Measurements from ENCODE around the gene KRT26. TPM values are rescaled to one million over a fixed set of nuclear protein-coding genes. Genes with fewer than 3 reads are reported as not detected.

The KRT26 gene
- total RNA-seq, 4 donors from 2014 or later: not detected

DNA sequence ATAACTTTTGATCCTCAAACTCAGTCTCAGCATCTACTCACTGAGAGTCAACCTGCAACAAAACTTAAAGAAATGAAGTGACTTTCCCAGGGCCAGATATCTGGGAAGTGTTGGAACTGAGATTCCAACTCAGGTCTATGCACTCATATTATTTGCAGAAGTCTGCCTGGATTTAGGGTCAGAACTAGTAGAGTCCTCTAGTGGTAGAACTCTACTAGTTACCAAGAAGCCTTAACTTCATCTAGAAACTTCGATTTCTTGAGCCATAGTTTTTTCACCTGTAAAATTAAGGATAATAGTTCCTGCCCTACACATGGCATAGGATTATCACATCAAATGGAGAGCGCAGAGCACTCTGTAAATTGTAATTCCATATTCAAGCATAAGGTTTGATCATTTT is 45.1 kb downstream of the KRT26 start:
- Histone ChIP-seq H3K9me3 (no peaks in the 10 kb centered on the region), H3K36me3 (no peaks in the 10 kb centered on the region), H3K4me1 (no peaks in the 10 kb centered on the region), H3K27ac (replicated peaks in 1 of 4) (no peak overlapping the region), H3K27me3 (peaks cover 0 to 14% (median 0%) of the 10 kb centered on the region in 4 donors), H3K4me3 (no peak overlapping the region)
- 45% methylated on average over 2 of the region's 2 CpGs for WGBS
- no peak for TF ChIP-seq EP300 (IDR thresholded peaks at IDR 0.05)
- TF ChIP-seq, protein P1, sequence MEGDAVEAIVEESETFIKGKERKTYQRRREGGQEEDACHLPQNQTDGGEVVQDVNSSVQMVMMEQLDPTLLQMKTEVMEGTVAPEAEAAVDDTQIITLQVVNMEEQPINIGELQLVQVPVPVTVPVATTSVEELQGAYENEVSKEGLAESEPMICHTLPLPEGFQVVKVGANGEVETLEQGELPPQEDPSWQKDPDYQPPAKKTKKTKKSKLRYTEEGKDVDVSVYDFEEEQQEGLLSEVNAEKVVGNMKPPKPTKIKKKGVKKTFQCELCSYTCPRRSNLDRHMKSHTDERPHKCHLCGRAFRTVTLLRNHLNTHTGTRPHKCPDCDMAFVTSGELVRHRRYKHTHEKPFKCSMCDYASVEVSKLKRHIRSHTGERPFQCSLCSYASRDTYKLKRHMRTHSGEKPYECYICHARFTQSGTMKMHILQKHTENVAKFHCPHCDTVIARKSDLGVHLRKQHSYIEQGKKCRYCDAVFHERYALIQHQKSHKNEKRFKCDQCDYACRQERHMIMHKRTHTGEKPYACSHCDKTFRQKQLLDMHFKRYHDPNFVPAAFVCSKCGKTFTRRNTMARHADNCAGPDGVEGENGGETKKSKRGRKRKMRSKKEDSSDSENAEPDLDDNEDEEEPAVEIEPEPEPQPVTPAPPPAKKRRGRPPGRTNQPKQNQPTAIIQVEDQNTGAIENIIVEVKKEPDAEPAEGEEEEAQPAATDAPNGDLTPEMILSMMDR (IDR thresholded peaks at IDR 0.05): peak; percentile 28 to 48 (median 38)
- no peak for TF ChIP-seq POLR2AphosphoS5 (IDR thresholded peaks at IDR 0.05)
- no peak for TF ChIP-seq POLR2A (IDR thresholded peaks at IDR 0.05; ENCODE audit: low read depth)
- DNase-seq (ENCODE audit: extremely low spot score): no peak
- intact Hi-C loops (cut with DNase I): loop anchor here (2.0 kb wide), 1 partner anchor 106 kb away; no protein-coding TSS in a partner anchor

DNA sequence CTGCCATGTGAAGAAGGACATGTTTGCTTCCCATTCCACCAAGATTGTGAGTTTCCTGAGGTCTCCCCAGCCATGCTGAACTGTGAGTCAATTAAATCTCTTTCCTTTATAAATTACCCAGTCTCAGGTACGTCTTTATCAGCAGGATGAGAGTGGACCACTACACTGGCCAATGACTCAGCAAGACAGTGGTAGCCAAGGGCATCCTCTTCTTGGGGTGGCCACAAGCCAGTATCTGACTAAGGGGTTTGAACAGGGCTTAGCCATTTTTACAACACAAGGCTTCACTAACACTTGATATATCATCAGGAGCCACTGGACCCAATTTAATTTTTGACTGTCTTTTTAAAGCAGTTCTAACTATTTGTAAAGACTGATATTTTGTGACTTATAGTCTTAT is 47.3 kb downstream of the KRT26 start:
- TF ChIP-seq POLR2AphosphoS5 (IDR thresholded peaks at IDR 0.05): no peak
- TF ChIP-seq EP300 (IDR thresholded peaks at IDR 0.05): no peak
- TF ChIP-seq POLR2A (IDR thresholded peaks at IDR 0.05; ENCODE audit: low read depth): no peak
- TF ChIP-seq, protein P1 (IDR thresholded peaks at IDR 0.05): no peak
- DNase-seq (ENCODE audit: extremely low spot score): no peak
- Histone ChIP-seq H3K4me3 (no peak overlapping the region), H3K9me3 (no peaks in the 10 kb centered on the region), H3K4me1 (no peaks in the 10 kb centered on the region), H3K27ac (replicated peaks in 1 of 4) (no peak overlapping the region), H3K27me3 (peaks cover 0 to 7% (median 0%) of the 10 kb centered on the region in 4 donors), H3K36me3 (no peaks in the 10 kb centered on the region)
- intact Hi-C loops (cut with DNase I): no loop called here
- 63% methylated on average over 1 of the region's 1 CpG for WGBS

DNA sequence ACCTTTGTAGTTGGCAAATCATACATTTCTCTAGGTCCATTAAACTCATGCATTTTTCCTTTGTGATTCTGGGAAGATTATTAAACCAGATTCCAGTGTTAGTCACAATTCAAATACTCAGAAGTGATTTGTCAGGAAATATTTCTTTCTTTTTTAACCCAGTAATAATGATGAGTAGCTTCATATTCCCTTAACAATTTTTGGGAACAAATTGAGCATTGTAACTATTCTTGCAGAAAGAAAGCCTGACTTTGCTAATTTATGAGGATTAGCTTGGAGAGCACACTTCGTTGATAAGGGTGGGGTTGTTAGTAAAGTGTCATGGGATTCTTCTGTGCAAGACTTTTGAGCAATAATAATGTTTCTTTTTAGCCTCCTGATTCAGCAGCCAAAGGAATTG is 49.8 kb downstream of the KRT26 start:
- peak overlapping the region in 1 of 4 donors; percentile 2 for H3K27ac ChIP-seq (replicated peaks in 1 of 4)
- H3K4me3 ChIP-seq: no peak overlapping the region
- no peaks in the 10 kb centered on the region for H3K36me3 ChIP-seq
- TF ChIP-seq POLR2A (IDR thresholded peaks at IDR 0.05; ENCODE audit: low read depth) (no peak), EP300 (IDR thresholded peaks at IDR 0.05) (no peak), POLR2AphosphoS5 (IDR thresholded peaks at IDR 0.05) (no peak)
- TF ChIP-seq, protein P1 (IDR thresholded peaks at IDR 0.05): no peak
- H3K4me1 ChIP-seq: no peaks in the 10 kb centered on the region
- H3K27me3 ChIP-seq: peaks cover 0 to 12% (median 0%) of the 10 kb centered on the region in 4 donors
- intact Hi-C loops (cut with DNase I): no loop called here
- H3K9me3 ChIP-seq: no peaks in the 10 kb centered on the region
- DNase-seq (ENCODE audit: extremely low spot score): no peak
- 71% methylated on average over 1 of the region's 1 CpG for WGBS

DNA sequence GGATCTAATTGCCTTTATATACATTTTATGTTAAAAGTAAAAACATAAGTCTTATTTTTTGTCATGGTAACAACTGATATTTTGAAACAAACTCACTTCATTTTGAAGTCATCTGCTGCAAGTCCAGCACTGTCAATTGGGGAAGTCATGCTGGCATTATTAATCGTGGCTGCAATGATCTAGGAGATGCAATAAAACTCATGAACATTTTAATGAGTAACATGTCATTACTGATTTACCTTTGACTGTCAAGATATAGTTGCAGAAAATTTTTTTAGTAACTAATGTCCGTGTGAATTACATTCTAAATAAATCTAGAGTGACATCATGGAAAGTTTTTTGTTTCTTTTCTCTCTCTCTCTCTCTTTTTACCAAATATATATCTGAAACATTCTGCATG is 51.1 kb downstream of the KRT26 start:
- Histone ChIP-seq H3K9me3 (no peaks in the 10 kb centered on the region), H3K27ac (replicated peaks in 1 of 4) (no peak overlapping the region), H3K4me3 (no peak overlapping the region), H3K4me1 (no peaks in the 10 kb centered on the region), H3K36me3 (no peaks in the 10 kb centered on the region), H3K27me3 (peaks cover 0 to 12% (median 0%) of the 10 kb centered on the region in 4 donors)
- TF ChIP-seq, protein P1 (IDR thresholded peaks at IDR 0.05): no peak
- TF ChIP-seq POLR2A (IDR thresholded peaks at IDR 0.05; ENCODE audit: low read depth) (no peak), EP300 (IDR thresholded peaks at IDR 0.05) (no peak), POLR2AphosphoS5 (IDR thresholded peaks at IDR 0.05) (no peak)
- WGBS: 61% methylated on average over 2 of the region's 2 CpGs
- intact Hi-C loops (cut with DNase I): no loop called here
- no peak for DNase-seq (ENCODE audit: extremely low spot score)

DNA sequence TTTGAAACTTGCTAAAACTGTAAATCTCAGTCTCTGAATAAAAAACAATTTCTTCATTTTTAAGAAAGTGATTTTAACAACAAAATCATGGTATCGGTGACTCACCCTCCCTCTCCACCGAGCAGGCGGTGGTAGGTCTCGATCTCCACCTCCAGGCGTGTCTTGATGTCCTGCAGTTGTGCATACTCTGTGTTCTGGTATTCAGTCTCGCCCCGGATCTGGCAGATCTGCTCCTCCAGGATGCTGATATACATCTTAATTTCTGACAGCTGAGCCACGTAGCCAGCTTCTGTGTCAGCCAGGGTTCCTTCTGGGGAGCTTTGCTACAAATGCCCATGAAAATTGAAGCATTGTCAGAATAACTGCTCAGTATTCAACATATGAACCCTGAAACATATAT is 53.1 kb downstream of the KRT26 start:
- H3K9me3 ChIP-seq: no peaks in the 10 kb centered on the region
- H3K36me3 ChIP-seq: no peaks in the 10 kb centered on the region
- no peak overlapping the region for H3K4me3 ChIP-seq
- DNase-seq (ENCODE audit: extremely low spot score): no peak
- H3K4me1 ChIP-seq: no peaks in the 10 kb centered on the region
- TF ChIP-seq EP300 (IDR thresholded peaks at IDR 0.05) (no peak), POLR2A (IDR thresholded peaks at IDR 0.05; ENCODE audit: low read depth) (no peak), POLR2AphosphoS5 (IDR thresholded peaks at IDR 0.05) (no peak)
- TF ChIP-seq, protein P1 (IDR thresholded peaks at IDR 0.05): no peak
- peaks cover 0 to 22% (median 0%) of the 10 kb centered on the region in 4 donors for H3K27me3 ChIP-seq
- no peak overlapping the region for H3K27ac ChIP-seq (replicated peaks in 1 of 4)
- 53% methylated on average over 8 of the region's 8 CpGs for WGBS
- intact Hi-C loops (cut with DNase I): no loop called here
